Epithelial cell of esophagus (primary cell): ENCODE measurements around the gene ELFN2.

Experiments
- DNase-seq: peaks from one replicate; pipeline ENCODE4 v3.0.0; 2010; ENCODE audit warnings: low read depth
- H3K4me3 ChIP-seq: 2 replicates; pipeline ENCODE4 v1.5.1; 2011; ENCODE audit warnings: mild to moderate bottlenecking, low read length, control low read depth
- TF ChIP-seq, protein P1 (sequence below): IDR thresholded peaks from 2 replicates; pipeline ENCODE4 v1.5.1; 2011; ENCODE audit warnings: low read depth, mild to moderate bottlenecking, low read length, control low read depth, inconsistent platforms; ENCODE audit not compliant: insufficient read depth; ENCODE audit errors: missing control alignments

The ELFN2 gene

DNA sequence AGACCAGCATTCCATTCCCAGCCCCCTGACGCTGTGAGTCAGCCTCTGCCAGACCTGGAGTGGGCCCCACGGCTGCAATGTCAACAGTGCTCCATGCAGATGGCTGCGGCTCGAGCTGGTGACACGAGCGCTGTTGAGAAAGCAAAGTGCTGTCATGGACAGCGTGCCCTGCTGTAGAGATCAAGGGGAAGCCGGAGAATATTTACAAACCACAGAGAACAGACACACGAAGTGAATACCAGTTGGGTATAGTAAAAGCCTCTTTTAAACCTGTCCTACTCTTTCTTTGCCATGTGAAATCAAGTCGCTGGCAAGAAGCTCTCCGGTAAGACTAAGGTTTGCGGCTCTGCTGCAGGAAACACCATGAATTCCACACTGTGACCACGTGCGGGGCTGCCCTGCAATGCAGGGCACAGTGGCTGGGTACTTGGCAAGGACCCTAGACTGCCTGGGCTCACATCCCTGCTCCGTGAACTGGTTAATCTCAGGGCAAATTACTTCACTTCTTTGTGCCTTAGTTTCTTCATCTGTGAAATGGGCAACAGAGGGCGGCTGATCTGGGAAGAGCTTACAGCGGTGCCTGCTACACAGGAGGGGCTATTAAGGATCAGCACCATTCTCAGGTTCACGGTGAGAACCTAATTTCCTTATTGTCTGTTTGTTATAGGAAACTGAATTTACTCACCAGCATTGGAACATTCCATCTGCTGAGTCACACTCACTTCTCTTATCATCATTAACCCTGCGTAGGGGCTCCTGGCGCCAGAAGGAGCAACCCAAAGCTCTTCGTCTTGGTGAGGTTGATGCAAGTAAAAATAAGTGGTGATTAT lies 27.8 kb upstream of the ELFN2 start:
- TF ChIP-seq, protein P1, sequence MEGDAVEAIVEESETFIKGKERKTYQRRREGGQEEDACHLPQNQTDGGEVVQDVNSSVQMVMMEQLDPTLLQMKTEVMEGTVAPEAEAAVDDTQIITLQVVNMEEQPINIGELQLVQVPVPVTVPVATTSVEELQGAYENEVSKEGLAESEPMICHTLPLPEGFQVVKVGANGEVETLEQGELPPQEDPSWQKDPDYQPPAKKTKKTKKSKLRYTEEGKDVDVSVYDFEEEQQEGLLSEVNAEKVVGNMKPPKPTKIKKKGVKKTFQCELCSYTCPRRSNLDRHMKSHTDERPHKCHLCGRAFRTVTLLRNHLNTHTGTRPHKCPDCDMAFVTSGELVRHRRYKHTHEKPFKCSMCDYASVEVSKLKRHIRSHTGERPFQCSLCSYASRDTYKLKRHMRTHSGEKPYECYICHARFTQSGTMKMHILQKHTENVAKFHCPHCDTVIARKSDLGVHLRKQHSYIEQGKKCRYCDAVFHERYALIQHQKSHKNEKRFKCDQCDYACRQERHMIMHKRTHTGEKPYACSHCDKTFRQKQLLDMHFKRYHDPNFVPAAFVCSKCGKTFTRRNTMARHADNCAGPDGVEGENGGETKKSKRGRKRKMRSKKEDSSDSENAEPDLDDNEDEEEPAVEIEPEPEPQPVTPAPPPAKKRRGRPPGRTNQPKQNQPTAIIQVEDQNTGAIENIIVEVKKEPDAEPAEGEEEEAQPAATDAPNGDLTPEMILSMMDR = no peak
- peak; percentile 83 for DNase-seq
- H3K4me3 ChIP-seq = no peak overlapping the region

DNA sequence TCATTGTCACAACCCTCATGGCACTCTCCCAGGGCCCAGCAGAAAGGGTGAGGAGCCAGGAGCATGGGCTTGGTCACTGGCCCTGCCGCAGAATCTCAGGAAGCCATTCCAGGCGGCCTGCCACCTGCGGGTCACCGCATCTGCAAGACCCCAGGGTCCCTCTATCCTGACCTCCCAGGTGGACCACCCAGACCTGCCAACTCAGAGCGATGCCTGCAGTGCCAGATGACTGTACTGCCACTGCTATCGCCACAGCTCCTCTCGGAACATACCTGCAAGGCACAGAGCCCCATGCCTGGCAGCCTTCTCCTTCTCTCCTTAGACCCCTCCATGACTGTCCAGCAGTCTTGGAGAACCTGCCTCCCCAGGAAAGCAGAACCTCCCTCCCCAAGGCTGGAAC lies 26.4 kb upstream of the ELFN2 start:
- TF ChIP-seq, protein P1 = no peak
- DNase-seq = no peak
- no peak overlapping the region for H3K4me3 ChIP-seq

DNA sequence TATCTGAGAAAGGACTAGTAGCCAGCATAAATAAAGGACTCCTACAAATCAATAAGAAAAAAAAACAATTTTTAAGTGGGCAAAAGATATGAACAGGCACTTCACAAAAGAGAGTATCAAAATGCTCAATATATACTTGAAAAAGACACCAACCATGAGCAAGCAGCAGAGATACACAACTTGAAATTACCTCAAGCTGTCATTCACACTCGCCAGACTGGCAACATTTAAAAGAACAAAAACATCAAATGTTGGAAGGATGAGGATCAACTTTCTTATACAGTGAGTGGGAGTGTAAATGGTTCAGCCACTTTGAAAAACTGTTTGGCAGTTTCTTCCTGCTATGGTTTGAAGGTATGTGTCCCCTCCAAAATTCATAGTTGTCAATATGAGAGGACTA lies 23.9 kb upstream of the ELFN2 start:
- TF ChIP-seq, protein P1 = no peak
- H3K4me3 ChIP-seq = no peak overlapping the region
- no peak for DNase-seq

DNA sequence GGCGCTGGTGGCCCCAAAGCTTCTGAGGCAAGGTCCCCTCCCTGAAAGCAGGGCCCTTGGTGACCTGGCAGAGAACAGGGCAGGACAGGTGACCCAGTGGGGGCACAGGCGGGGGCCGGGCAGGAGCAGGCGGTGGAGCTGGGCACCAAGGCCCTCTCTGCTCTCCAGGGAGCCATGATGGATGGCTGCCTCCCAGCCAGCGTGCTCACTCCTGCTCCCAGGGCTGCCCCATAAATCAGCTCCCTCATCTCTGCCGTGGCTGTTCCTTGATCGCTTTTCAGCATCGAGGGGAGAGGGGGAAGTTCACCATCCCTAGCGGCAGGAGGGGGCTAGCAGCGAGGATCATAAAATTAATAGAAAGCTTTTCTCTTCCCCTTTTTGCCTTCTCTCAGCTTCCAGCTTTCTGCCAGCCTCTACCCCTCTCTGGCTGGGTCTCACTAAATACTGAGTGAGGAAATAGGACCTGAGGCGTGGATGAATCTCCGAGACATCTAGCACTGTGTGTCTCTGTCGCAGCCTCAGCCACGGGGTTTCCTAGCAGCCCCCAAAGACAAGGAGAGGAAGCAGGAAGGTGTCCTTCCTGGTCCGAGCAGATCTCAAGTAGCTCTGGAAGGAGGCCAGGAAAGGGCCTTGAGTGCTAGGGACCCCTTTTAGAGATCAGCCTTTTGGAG lies 22.2 kb upstream of the ELFN2 start:
- no peak for DNase-seq
- TF ChIP-seq, protein P1 = no peak
- no peak overlapping the region for H3K4me3 ChIP-seq

DNA sequence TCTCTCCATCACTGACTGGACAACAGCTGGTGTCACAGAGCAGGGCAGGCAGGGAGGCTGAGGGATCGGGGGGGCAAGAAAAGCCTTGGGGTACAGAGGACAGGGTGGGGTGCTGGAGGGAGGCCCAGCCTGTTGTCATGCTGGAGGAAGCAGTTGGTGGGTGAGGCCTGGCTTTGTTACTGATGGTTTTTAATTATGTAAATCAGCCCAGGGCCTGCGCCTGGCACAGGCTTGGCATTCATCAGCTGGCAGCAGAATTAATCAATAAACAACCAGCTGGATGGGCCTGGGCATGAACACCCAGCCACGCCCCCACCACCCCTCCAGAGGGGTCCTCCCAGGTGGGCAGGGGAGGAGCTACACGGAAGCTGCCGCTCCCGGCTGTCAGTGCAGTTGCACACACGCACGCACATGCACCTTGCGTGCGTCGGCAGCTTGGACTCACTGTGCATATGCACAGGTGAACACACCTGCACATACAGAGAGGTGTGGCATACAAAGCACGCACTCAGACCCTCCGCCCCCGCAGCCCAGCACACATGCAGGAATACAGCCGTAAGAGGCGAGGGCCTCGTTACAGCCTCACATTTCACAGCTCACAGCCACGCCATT lies 21.3 kb upstream of the ELFN2 start:
- H3K4me3 ChIP-seq = no peak overlapping the region
- TF ChIP-seq, protein P1 = no peak
- DNase-seq = peak; percentile 32

DNA sequence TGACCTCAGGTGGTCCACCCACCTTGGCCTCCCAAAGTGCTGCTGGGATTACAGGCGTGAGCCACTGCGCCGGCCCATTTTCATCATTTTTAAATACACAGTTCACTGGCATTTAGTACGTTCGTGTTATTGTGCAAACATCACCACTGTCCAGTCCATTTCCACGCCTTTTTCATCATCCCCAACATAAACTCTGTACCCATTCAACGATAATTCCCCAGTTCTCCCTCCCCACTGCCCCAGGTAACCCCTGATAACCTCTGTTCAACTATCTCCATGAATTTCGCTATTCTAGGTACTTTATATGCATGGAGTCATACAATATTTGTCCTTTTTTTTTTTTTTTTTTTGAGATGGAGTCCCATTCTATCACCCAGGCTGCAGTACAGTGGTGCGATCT lies 18.2 kb upstream of the ELFN2 start:
- no peak for DNase-seq
- TF ChIP-seq, protein P1 = no peak
- H3K4me3 ChIP-seq = no peak overlapping the region
